Natural killer cell treated with Interleukin-12 subunit alpha and Interleukin-12 subunit beta and Interleukin-15 and Interleukin-18, amount 100 ng/mL, for 72 hours (primary cell): ENCODE results near the gene RBM43. TPM values are rescaled to one million over a fixed set of nuclear protein-coding genes. Genes with fewer than 3 reads are reported as not detected.
"Not testable (repeated sequence)": the region's sequence is repeated elsewhere in the genome, so short reads cannot be mapped to it uniquely, and the experiment has no call there.

Experiments used
- ATAC-seq, 2 donors: fragments of 150-1000 bp; cut with Tn5 transposase in 1 of 2; sonication (Bioruptor Pico), chemical (Tn5 transposase) in 1 of 2; 2 replicates each; pipeline ENCODE4 v1.10.0; 2021
- DNase-seq: peaks from one replicate; pipeline ENCODE4 v3.0.0; 2022; ENCODE audit warnings: low spot score
- H3K27ac Mint-ChIP-seq, 2 donors: 1 replicate in 1 of 2; 2 replicates in 1 of 2; pipeline ENCODE4 v1.8.0; 2022; ENCODE audit warnings: mixed read lengths in 2 of 2, mild to moderate bottlenecking in 1 of 2, moderate library complexity in 1 of 2
- H3K27me3 Mint-ChIP-seq, 2 donors: 1 replicate in 1 of 2; 2 replicates in 1 of 2; pipeline ENCODE4 v1.8.0; 2022; ENCODE audit warnings: mixed read lengths in 2 of 2
- H3K36me3 Mint-ChIP-seq: one replicate; pipeline ENCODE4 v1.8.0; 2022; ENCODE audit warnings: mixed read lengths
- H3K4me1 Mint-ChIP-seq, 2 donors: 1 replicate in 1 of 2; 2 replicates in 1 of 2; pipeline ENCODE4 v1.8.0; 2022; ENCODE audit warnings: low read depth in 2 of 2, mixed read lengths in 2 of 2, mild to moderate bottlenecking in 1 of 2
- H3K4me3 Mint-ChIP-seq: one replicate; pipeline ENCODE4 v1.8.0; 2022; ENCODE audit warnings: mixed read lengths
- H3K9me3 Mint-ChIP-seq: 2 replicates; pipeline ENCODE4 v1.8.0; 2022; ENCODE audit warnings: mixed read lengths
- total RNA-seq, 2 donors: library from RNA; stranded (reverse); gene quantifications; one replicate each; pipeline ENCODE4 v1.2.3, GENCODE V29; 2022

Gene RBM43
- total RNA-seq, 2 donors from 2014 or later, result 2.7 to 4.5 TPM

GRCh38 chr2:151260573-151261230, 961 bp downstream of the RBM43 start:
- no peak for DNase-seq
- Mint-ChIP-seq H3K4me3 (peak overlapping the region; percentile 95), H3K4me1 (peaks cover 25 to 30% of the 10 kb centered on the region in 2 donors), H3K27me3 (no peaks in the 10 kb centered on the region), H3K36me3 (no peaks in the 10 kb centered on the region), H3K27ac (peak overlapping the region; percentile 98 to 99), H3K9me3 (no peaks in the 10 kb centered on the region)
- ATAC-seq, result no peak

- H3K36me3 Mint-ChIP-seq, result peaks cover 4% of the 10 kb centered on the region
- H3K4me3 Mint-ChIP-seq, result no peak overlapping the region
Observed at GRCh38 chr2:151258121-151258520, 3.5 kb downstream of the RBM43 start.

GRCh38 chr2:151252646-151253045, 9.0 kb downstream of the RBM43 start:
- Mint-ChIP-seq H3K36me3 (peaks cover 27% of the 10 kb centered on the region), H3K27ac (no peak overlapping the region), H3K9me3 (peaks cover 4% of the 10 kb centered on the region), H3K4me3 (no peak overlapping the region), H3K27me3 (no peaks in the 10 kb centered on the region), H3K4me1 (peaks cover 2 to 6% of the 10 kb centered on the region in 2 donors)
- ATAC-seq, result no peak
- no peak for DNase-seq

More at GRCh38 chr2:151258121-151258520, 3.5 kb downstream of the RBM43 start:
- H3K4me1 Mint-ChIP-seq, result peaks cover 24 to 25% of the 10 kb centered on the region in 2 donors
- no peak overlapping the region for H3K27ac Mint-ChIP-seq
- ATAC-seq (no peak), DNase-seq (no peak)
- no peaks in the 10 kb centered on the region for H3K27me3 Mint-ChIP-seq
- H3K9me3 Mint-ChIP-seq, result no peaks in the 10 kb centered on the region

- Mint-ChIP-seq H3K36me3 (peaks cover 27% of the 10 kb centered on the region), H3K27me3 (no peaks in the 10 kb centered on the region), H3K27ac (no peak overlapping the region), H3K9me3 (peaks cover 4% of the 10 kb centered on the region), H3K4me3 (no peak overlapping the region), H3K4me1 (peaks cover 0 to 6% of the 10 kb centered on the region in 2 donors)
- ATAC-seq (no peak), DNase-seq (no peak)
Observed at GRCh38 chr2:151251012-151251411, 10.7 kb downstream of the RBM43 start.

GRCh38 chr2:151247432-151247831, 14.2 kb downstream of the RBM43 start:
- no peaks in the 10 kb centered on the region for H3K27me3 Mint-ChIP-seq
- H3K4me1 Mint-ChIP-seq, result no peaks in the 10 kb centered on the region
- no peak overlapping the region for H3K4me3 Mint-ChIP-seq
- H3K9me3 Mint-ChIP-seq, result peaks cover 4% of the 10 kb centered on the region
- no peak overlapping the region for H3K27ac Mint-ChIP-seq
- ATAC-seq (no peak), DNase-seq (no peak)
- H3K36me3 Mint-ChIP-seq, result peaks cover 32% of the 10 kb centered on the region

GRCh38 chr2:151246152-151246551, 15.5 kb downstream of the RBM43 start:
- Mint-ChIP-seq H3K27me3 (no peaks in the 10 kb centered on the region), H3K4me3 (no peak overlapping the region), H3K36me3 (peaks cover 23% of the 10 kb centered on the region), H3K4me1 (no peaks in the 10 kb centered on the region), H3K27ac (no peak overlapping the region), H3K9me3 (peaks cover 4% of the 10 kb centered on the region)
- no peak for DNase-seq
- ATAC-seq, result no peak

- H3K9me3 Mint-ChIP-seq, result peaks cover 4% of the 10 kb centered on the region
Observed at GRCh38 chr2:151243468-151243867, 18.2 kb downstream of the RBM43 start.

GRCh38 chr2:151241224-151241623, 20.4 kb downstream of the RBM43 start:
- H3K4me1 Mint-ChIP-seq, result peaks cover 0 to 2% of the 10 kb centered on the region in 2 donors
- H3K4me3 Mint-ChIP-seq, result no peak overlapping the region
- ATAC-seq (no peak), DNase-seq (no peak)
- no peak overlapping the region for H3K27ac Mint-ChIP-seq
- H3K9me3 Mint-ChIP-seq, result no peaks in the 10 kb centered on the region
- H3K36me3 Mint-ChIP-seq, result peaks cover 9% of the 10 kb centered on the region
- H3K27me3 Mint-ChIP-seq, result no peaks in the 10 kb centered on the region

More at GRCh38 chr2:151243468-151243867, 18.2 kb downstream of the RBM43 start:
- no peak overlapping the region for H3K4me3 Mint-ChIP-seq
- no peak overlapping the region for H3K27ac Mint-ChIP-seq
- no peaks in the 10 kb centered on the region for H3K27me3 Mint-ChIP-seq
- ATAC-seq (no peak), DNase-seq (no peak)
- H3K36me3 Mint-ChIP-seq, result peaks cover 16% of the 10 kb centered on the region
- H3K4me1 Mint-ChIP-seq, result peaks cover 0 to 2% of the 10 kb centered on the region in 2 donors

GRCh38 chr2:151240433-151240832, 21.2 kb downstream of the RBM43 start:
- Mint-ChIP-seq H3K36me3 (peaks cover 4% of the 10 kb centered on the region), H3K9me3 (no peaks in the 10 kb centered on the region), H3K4me1 (peaks cover 0 to 2% of the 10 kb centered on the region in 2 donors), H3K27me3 (no peaks in the 10 kb centered on the region), H3K4me3 (no peak overlapping the region), H3K27ac (no peak overlapping the region)
- ATAC-seq (no peak), DNase-seq (no peak)

- Mint-ChIP-seq H3K27me3 (peaks cover 0 to 4% of the 10 kb centered on the region in 2 donors), H3K9me3 (no peaks in the 10 kb centered on the region), H3K4me3 (no peak overlapping the region), H3K4me1 (peaks cover 0 to 2% of the 10 kb centered on the region in 2 donors), H3K36me3 (no peaks in the 10 kb centered on the region), H3K27ac (no peak overlapping the region)
- ATAC-seq (no peak), DNase-seq (no peak)
Observed at GRCh38 chr2:151239624-151240023, 22.0 kb downstream of the RBM43 start.

- H3K4me1 Mint-ChIP-seq, result peaks cover 0 to 2% of the 10 kb centered on the region in 2 donors
- peaks cover 0 to 4% of the 10 kb centered on the region in 2 donors for H3K27me3 Mint-ChIP-seq
- H3K36me3 Mint-ChIP-seq, result no peaks in the 10 kb centered on the region
- no peak overlapping the region for H3K4me3 Mint-ChIP-seq
- ATAC-seq, result peak; percentile 59 to 80
- H3K9me3 Mint-ChIP-seq, result no peaks in the 10 kb centered on the region
- DNase-seq, result peak; percentile 65
- no peak overlapping the region for H3K27ac Mint-ChIP-seq
Observed at GRCh38 chr2:151238527-151239487, 22.9 kb downstream of the RBM43 start.

GRCh38 chr2:151237422-151238025, 24.1 kb downstream of the RBM43 start:
- Mint-ChIP-seq H3K27me3 (peaks cover 7% of the 10 kb centered on the region in 2 donors), H3K36me3 (no peaks in the 10 kb centered on the region), H3K4me1 (peaks cover 0 to 2% of the 10 kb centered on the region in 2 donors), H3K4me3 (no peak overlapping the region), H3K9me3 (no peaks in the 10 kb centered on the region), H3K27ac (no peak overlapping the region)
- DNase-seq (no peak), ATAC-seq (peak in 1 of 2 donors; percentile 57)

- not testable (repeated sequence) for H3K27ac Mint-ChIP-seq, H3K36me3 Mint-ChIP-seq, H3K4me3 Mint-ChIP-seq, DNase-seq, ATAC-seq, H3K4me1 Mint-ChIP-seq, H3K9me3 Mint-ChIP-seq
- H3K27me3 Mint-ChIP-seq, result peaks cover 18 to 26% of the 10 kb centered on the region in 2 donors
Observed at GRCh38 chr2:151233760-151234159, 27.9 kb downstream of the RBM43 start.
